ENCODE measurements around the gene CBLIF. TPM values are rescaled to one million over a fixed set of nuclear protein-coding genes. Genes with fewer than 3 reads are reported as not detected.

The CBLIF gene
- total RNA-seq, 2 experiments from 2014 or later, result not detected

- intact Hi-C loops (cut with micrococcal nuclease; ENCODE audit: unreplicated experiment), result no loop called here
- DNase-seq (ENCODE audit: low spot score), result no peak
- no peaks in the 10 kb centered on the region for H3K4me1 ChIP-seq (ENCODE audit: insufficient read depth, low read length, poor library complexity, severe bottlenecking)
- no TSS peak for BruUV-seq (replicated peaks)
- no peak overlapping the region for H3K4me3 ChIP-seq (ENCODE audit: low read depth, low read length, poor library complexity, severe bottlenecking)
- ChIA-PET CTCF (ENCODE audit: unreplicated experiment) (no interaction called here), POLR2A (interaction anchor here (0.6 to 1.0 kb wide), 3 partner anchors 177 to 453 kb away, joined by 3 read pairs; partner anchors contain the start of gene PATL1)
- TF ChIP-seq EZH2phosphoT487 (IDR thresholded peaks at IDR 0.05; ENCODE audit: borderline replicate concordance, low read depth, low read length) (no peak), CTCF (conservative IDR thresholded peaks at IDR 0.05; ENCODE audit: low read length) (no peak)
- no peak overlapping the region for H3K4me2 ChIP-seq (ENCODE audit: low read length)
- H3K27ac ChIP-seq (ENCODE audit: low read depth, low read length, poor library complexity, severe bottlenecking), result no peak overlapping the region
- H3K9me3 ChIP-seq (ENCODE audit: low read length), result no peaks in the 10 kb centered on the region
- H4K20me1 ChIP-seq (ENCODE audit: insufficient read depth, low read length), result no peaks in the 10 kb centered on the region
- no peaks in the 10 kb centered on the region for H3K9me2 ChIP-seq (ENCODE audit: insufficient read depth, low read length)
- H2AFZ ChIP-seq (ENCODE audit: low read length), result no peak overlapping the region
- H3K79me2 ChIP-seq (ENCODE audit: insufficient read depth, low read depth, low read length), result no peaks in the 10 kb centered on the region
- no peaks in the 10 kb centered on the region for H3K36me3 ChIP-seq (ENCODE audit: insufficient read depth, low read length)
Measured at GRCh38 chr11:59846556-59846955, 1.3 kb upstream of the CBLIF start.

GRCh38 chr11:59842316-59842715 lies 3.0 kb downstream of the CBLIF start:
- POLR2A ChIA-PET, result no interaction called here
- H2AFZ ChIP-seq (ENCODE audit: low read length), result no peak overlapping the region

GRCh38 chr11:59841514-59841913 lies 3.8 kb downstream of the CBLIF start:
- H3K4me3 ChIP-seq (ENCODE audit: low read depth, low read length, poor library complexity, severe bottlenecking), result no peak overlapping the region
- no peaks in the 10 kb centered on the region for H3K9me3 ChIP-seq (ENCODE audit: low read length)
- H3K36me3 ChIP-seq (ENCODE audit: insufficient read depth, low read length), result no peaks in the 10 kb centered on the region
- no peak overlapping the region for H3K4me2 ChIP-seq (ENCODE audit: low read length)
- POLR2A ChIA-PET, result no interaction called here
- no peaks in the 10 kb centered on the region for H3K79me2 ChIP-seq (ENCODE audit: insufficient read depth, low read depth, low read length)
- BruUV-seq (replicated peaks), result no TSS peak
- intact Hi-C loops (cut with micrococcal nuclease; ENCODE audit: unreplicated experiment), result no loop called here
- H2AFZ ChIP-seq (ENCODE audit: low read length), result no peak overlapping the region
- H3K27ac ChIP-seq (ENCODE audit: low read depth, low read length, poor library complexity, severe bottlenecking), result no peak overlapping the region
- no peaks in the 10 kb centered on the region for H4K20me1 ChIP-seq (ENCODE audit: insufficient read depth, low read length)
- TF ChIP-seq EZH2phosphoT487 (IDR thresholded peaks at IDR 0.05; ENCODE audit: borderline replicate concordance, low read depth, low read length) (no peak), CTCF (conservative IDR thresholded peaks at IDR 0.05; ENCODE audit: low read length) (no peak)
- no peak for DNase-seq (ENCODE audit: low spot score)
- CTCF ChIA-PET (ENCODE audit: unreplicated experiment), result no interaction called here
- H3K4me1 ChIP-seq (ENCODE audit: insufficient read depth, low read length, poor library complexity, severe bottlenecking), result no peaks in the 10 kb centered on the region
- H3K9me2 ChIP-seq (ENCODE audit: insufficient read depth, low read length), result no peaks in the 10 kb centered on the region

More at GRCh38 chr11:59842316-59842715, 3.0 kb downstream of the CBLIF start:
- no peak for DNase-seq (ENCODE audit: low spot score)
- Histone ChIP-seq H3K27ac (ENCODE audit: low read depth, low read length, poor library complexity, severe bottlenecking) (no peak overlapping the region), H3K36me3 (ENCODE audit: insufficient read depth, low read length) (no peaks in the 10 kb centered on the region), H3K4me1 (ENCODE audit: insufficient read depth, low read length, poor library complexity, severe bottlenecking) (no peaks in the 10 kb centered on the region), H4K20me1 (ENCODE audit: insufficient read depth, low read length) (no peaks in the 10 kb centered on the region), H3K4me2 (ENCODE audit: low read length) (no peak overlapping the region), H3K4me3 (ENCODE audit: low read depth, low read length, poor library complexity, severe bottlenecking) (no peak overlapping the region), H3K79me2 (ENCODE audit: insufficient read depth, low read depth, low read length) (no peaks in the 10 kb centered on the region), H3K9me2 (ENCODE audit: insufficient read depth, low read length) (no peaks in the 10 kb centered on the region), H3K9me3 (ENCODE audit: low read length) (no peaks in the 10 kb centered on the region)
- no TSS peak for BruUV-seq (replicated peaks)
- intact Hi-C loops (cut with micrococcal nuclease; ENCODE audit: unreplicated experiment), result no loop called here
- CTCF ChIA-PET (ENCODE audit: unreplicated experiment), result no interaction called here
- TF ChIP-seq EZH2phosphoT487 (IDR thresholded peaks at IDR 0.05; ENCODE audit: borderline replicate concordance, low read depth, low read length) (no peak), CTCF (conservative IDR thresholded peaks at IDR 0.05; ENCODE audit: low read length) (no peak)
